ENCODE results near the gene TEX9. TPM values are rescaled to one million over a fixed set of nuclear protein-coding genes. Genes with fewer than 3 reads are reported as not detected.

The TEX9 gene
- total RNA-seq, 1 donor from 2014 or later: 31.3 TPM

GRCh38 chr15:56442354-56442753 lies 77.1 kb downstream of the TEX9 start:
- Mint-ChIP-seq H3K4me3 (no peak overlapping the region), H3K9me3 (no peaks in the 10 kb centered on the region), H3K27ac (no peak overlapping the region), H3K27me3 (no peaks in the 10 kb centered on the region), H3K4me1 (no peaks in the 10 kb centered on the region), H3K36me3 (ENCODE audit: low read depth) (no peaks in the 10 kb centered on the region)
- no peak for TF ChIP-seq CTCF (IDR thresholded peaks at IDR 0.05)
- POLR2A ChIA-PET: no interaction called here
- no peak for DNase-seq
- CTCF ChIA-PET: no interaction called here
- ATAC-seq (ENCODE audit: low read depth): no peak
- intact Hi-C loops (cut with micrococcal nuclease): no loop called here

- Mint-ChIP-seq H3K27ac (no peak overlapping the region), H3K4me3 (no peak overlapping the region), H3K27me3 (no peaks in the 10 kb centered on the region), H3K4me1 (no peaks in the 10 kb centered on the region), H3K36me3 (ENCODE audit: low read depth) (no peaks in the 10 kb centered on the region), H3K9me3 (no peaks in the 10 kb centered on the region)
- POLR2A ChIA-PET: no interaction called here
- ATAC-seq (ENCODE audit: low read depth): no peak
- CTCF ChIA-PET: no interaction called here
- no peak for TF ChIP-seq CTCF (IDR thresholded peaks at IDR 0.05)
- intact Hi-C loops (cut with micrococcal nuclease): no loop called here
- no peak for DNase-seq
Observed at GRCh38 chr15:56445746-56446145, 80.5 kb downstream of the TEX9 start.

GRCh38 chr15:56454836-56455235 lies 89.6 kb downstream of the TEX9 start:
- no peaks in the 10 kb centered on the region for H3K27me3 Mint-ChIP-seq
- CTCF ChIA-PET: no interaction called here
- peaks cover 2% of the 10 kb centered on the region for H3K36me3 Mint-ChIP-seq (ENCODE audit: low read depth)
- H3K9me3 Mint-ChIP-seq: no peaks in the 10 kb centered on the region
- DNase-seq: no peak
- ATAC-seq (ENCODE audit: low read depth): no peak
- H3K4me3 Mint-ChIP-seq: no peak overlapping the region
- POLR2A ChIA-PET: no interaction called here
- TF ChIP-seq CTCF (IDR thresholded peaks at IDR 0.05): no peak
- intact Hi-C loops (cut with micrococcal nuclease): no loop called here
- H3K4me1 Mint-ChIP-seq: no peaks in the 10 kb centered on the region
- no peak overlapping the region for H3K27ac Mint-ChIP-seq

- no peak for DNase-seq
- Mint-ChIP-seq H3K27me3 (no peaks in the 10 kb centered on the region), H3K9me3 (no peaks in the 10 kb centered on the region), H3K27ac (no peak overlapping the region), H3K36me3 (ENCODE audit: low read depth) (peaks cover 2% of the 10 kb centered on the region), H3K4me1 (no peaks in the 10 kb centered on the region), H3K4me3 (no peak overlapping the region)
- TF ChIP-seq CTCF (IDR thresholded peaks at IDR 0.05): no peak
- intact Hi-C loops (cut with micrococcal nuclease): no loop called here
- no peak for ATAC-seq (ENCODE audit: low read depth)
- POLR2A ChIA-PET: no interaction called here
- CTCF ChIA-PET: no interaction called here
Observed at GRCh38 chr15:56456229-56456628, 91.0 kb downstream of the TEX9 start.

- TF ChIP-seq CTCF (IDR thresholded peaks at IDR 0.05): no peak
- Mint-ChIP-seq H3K27me3 (no peaks in the 10 kb centered on the region), H3K4me3 (no peak overlapping the region), H3K4me1 (no peaks in the 10 kb centered on the region), H3K36me3 (ENCODE audit: low read depth) (peaks cover 2% of the 10 kb centered on the region), H3K27ac (no peak overlapping the region), H3K9me3 (no peaks in the 10 kb centered on the region)
- intact Hi-C loops (cut with micrococcal nuclease): no loop called here
- DNase-seq (no peak), ATAC-seq (ENCODE audit: low read depth) (no peak)
- POLR2A ChIA-PET: no interaction called here
- CTCF ChIA-PET: no interaction called here
Observed at GRCh38 chr15:56459096-56459495, 93.9 kb downstream of the TEX9 start.
